ENCODE measurements around the gene DUOX1. TPM values are rescaled to one million over a fixed set of nuclear protein-coding genes. Genes with fewer than 3 reads are reported as not detected.

Gene DUOX1
- total and polyA plus RNA-seq, 9 of the 15 experiments (the other 6 are each of a cell fraction or from before 2014, with no cell fraction given) = 0.01 to 0.22 (median 0.01) TPM; not detected in 6

GRCh38 chr15:45093622-45094357 is 36.0 kb upstream of the DUOX1 start (continued):
- TF ChIP-seq ZNF407 (IDR thresholded peaks at IDR 0.05; ENCODE audit: low read depth) (no peak), FIP1L1 (IDR thresholded peaks at IDR 0.05; ENCODE audit: low read depth, low read length, poor library complexity, severe bottlenecking) (no peak), DACH1 (IDR thresholded peaks at IDR 0.05; ENCODE audit: partially characterized antibody) (no peak), CBX1 (IDR thresholded peaks at IDR 0.05; ENCODE audit: low read depth) (no peak), ZNF830 (CRISPR knock-in tag; IDR thresholded peaks at IDR 0.05) (no peak), LARP7 (IDR thresholded peaks at IDR 0.05) (no peak), NFIX (CRISPR knock-in tag; IDR thresholded peaks at IDR 0.05; ENCODE audit: low read depth) (no peak), YBX1 (IDR thresholded peaks at IDR 0.05) (no peak)
